Astrocyte of the cerebellum (primary cell): ENCODE results near the gene UFSP1.
"Not testable (repeated sequence)": the region's sequence is repeated elsewhere in the genome, so short reads cannot be mapped to it uniquely, and the experiment has no call there.

ENCODE experiments used
- DNase-seq: peaks from one replicate; pipeline ENCODE4 v3.0.0-alpha.2; 2011; ENCODE audit warnings: low read depth
- H3K4me3 ChIP-seq: 2 replicates; pipeline ENCODE4 v1.5.1; 2011; ENCODE audit warnings: mild to moderate bottlenecking, low read depth, low read length, moderate library complexity
- CTCF ChIP-seq: IDR thresholded peaks from 2 replicates; pipeline ENCODE4 v1.5.1; 2012; ENCODE audit warnings: low read length, low read depth, moderate library complexity, mild to moderate bottlenecking; ENCODE audit errors: missing control alignments
- in situ Hi-C: cut with HindIII; loops from 2 replicates; pipeline ENCODE4 v1.10.0; 2017; ENCODE audit warnings: low sequenced_read_pairs

The UFSP1 gene

DNA sequence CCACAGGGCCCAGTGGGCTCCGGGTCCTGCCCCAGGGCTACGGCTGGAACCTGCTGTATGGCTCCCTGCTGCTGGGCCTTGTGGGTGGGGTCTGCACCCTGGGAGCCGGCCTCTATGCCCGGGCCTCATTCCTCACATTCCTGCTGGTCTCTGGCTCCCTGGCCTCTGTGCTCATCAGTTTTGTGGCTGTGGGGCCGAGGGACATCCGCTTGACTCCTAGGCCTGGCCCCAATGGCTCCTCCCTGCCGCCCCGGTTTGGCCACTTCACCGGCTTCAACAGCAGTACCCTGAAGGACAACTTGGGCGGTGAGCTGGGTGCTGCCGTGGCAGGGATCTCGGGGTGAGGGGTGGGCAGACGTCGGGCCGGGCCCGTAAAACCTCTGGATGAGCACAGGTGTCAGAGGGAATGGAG lies 32.6 kb downstream of the UFSP1 start:
- in situ Hi-C loops = no loop called here
- TF ChIP-seq CTCF = no peak
- DNase-seq = no peak
- H3K4me3 ChIP-seq = no peak overlapping the region

GRCh38 chr7:100855515-100855914 lies 34.0 kb downstream of the UFSP1 start:
- DNase-seq = no peak
- H3K4me3 ChIP-seq = no peak overlapping the region
- in situ Hi-C loops = no loop called here
- no peak for TF ChIP-seq CTCF

GRCh38 chr7:100854899-100855298 lies 34.6 kb downstream of the UFSP1 start:
- DNase-seq, H3K4me3 ChIP-seq, in situ Hi-C loops: not testable (repeated sequence)

GRCh38 chr7:100854146-100854895 lies 35.2 kb downstream of the UFSP1 start:
- DNase-seq = no peak
- TF ChIP-seq CTCF = no peak
- in situ Hi-C loops = no loop called here
- H3K4me3 ChIP-seq = no peak overlapping the region

DNA sequence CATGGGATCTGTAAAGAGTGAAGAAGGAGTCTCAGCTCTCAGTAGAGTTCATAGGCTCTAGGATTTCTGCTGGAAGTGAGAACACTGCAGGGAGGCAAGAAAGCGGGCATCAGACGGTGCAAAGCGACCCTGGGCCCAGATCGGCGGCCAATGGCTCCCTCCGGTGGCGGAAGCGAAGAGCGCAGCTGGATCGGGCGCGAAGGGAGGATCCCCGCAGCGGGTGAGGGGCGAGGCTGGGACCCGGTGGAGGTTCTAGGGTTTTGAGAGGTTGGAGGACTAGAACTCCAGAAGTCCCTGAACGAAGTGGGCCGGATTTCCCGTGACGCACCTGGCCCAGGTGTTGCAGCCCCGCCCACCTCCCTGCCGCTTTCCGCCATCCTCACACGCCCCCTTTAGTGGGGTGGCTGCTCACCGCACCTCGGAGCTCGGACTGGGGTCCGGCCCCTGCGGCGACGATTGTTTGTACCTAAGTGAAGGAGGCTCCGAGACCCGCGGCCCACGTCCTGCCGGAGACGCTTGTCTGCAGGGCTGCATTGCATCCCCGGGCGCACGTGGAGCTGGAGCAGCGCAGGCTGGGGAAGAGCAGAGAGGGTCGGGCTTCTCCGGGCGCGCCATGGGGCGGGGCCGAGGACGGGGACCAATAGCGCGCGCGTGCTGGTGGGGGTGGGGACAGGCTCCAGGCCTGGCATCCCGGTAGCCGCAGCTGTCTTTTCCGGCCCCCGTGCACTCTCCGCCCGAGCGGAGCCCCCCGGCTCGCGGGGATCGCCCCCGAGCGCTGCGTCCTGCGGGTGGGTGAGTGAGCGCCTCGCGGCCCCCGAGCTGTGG lies 37.3 kb downstream of the UFSP1 start, which contains the start of gene SLC12A9:
Gene SLC12A9, plus strand, starts transcription at position 666 of the 825 bp plus-strand sequence. CDS start 1,485 bp downstream, outside the sequence.
- peak within 1 kb of the TSS; percentile 63 for H3K4me3 ChIP-seq

DNA sequence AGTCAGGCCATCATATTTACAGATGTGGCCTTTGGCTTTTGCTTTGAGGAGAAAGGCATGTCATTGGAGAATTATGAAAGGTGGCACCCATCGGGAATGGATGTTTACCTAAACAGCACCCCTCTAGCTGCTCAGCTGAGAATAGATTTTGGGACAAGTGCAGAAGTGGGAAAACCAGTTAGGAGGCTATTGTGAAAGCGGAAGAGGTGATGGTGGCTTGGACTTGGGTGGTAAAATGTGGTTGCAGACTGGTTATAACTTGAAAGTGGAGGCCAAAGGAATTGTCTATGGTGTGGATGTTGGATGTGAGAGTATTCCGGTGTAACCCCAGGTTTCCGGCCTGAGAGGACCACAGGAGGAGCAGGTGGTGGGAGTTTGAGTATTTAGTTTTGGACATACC lies 42.2 kb downstream of the UFSP1 start:
- in situ Hi-C loops = no loop called here
- no peak overlapping the region for H3K4me3 ChIP-seq
- no peak for DNase-seq
- no peak for TF ChIP-seq CTCF

More for the DNA sequence above, 37.3 kb downstream of the UFSP1 start, which contains the start of gene SLC12A9:
- peak; percentile 65 for DNase-seq
- TF ChIP-seq CTCF = peak; percentile 83
- in situ Hi-C loops = no loop called here
